HG03139 (cell line): ENCODE data around the gene CNTN5.
"Not testable (repeated sequence)": the region's sequence is repeated elsewhere in the genome, so short reads cannot be mapped to it uniquely, and the experiment has no call there.

Source experiments
- ATAC-seq: cut with Tn5 transposase; IDR thresholded peaks from one replicate; pipeline ENCODE4 v1.9.1; 2021; ENCODE audit not compliant: unreplicated experiment

CNTN5 gene

GRCh38 chr11:99708928-99709672, 688.4 kb downstream of the CNTN5 start:
- ATAC-seq, result no peak

DNA sequence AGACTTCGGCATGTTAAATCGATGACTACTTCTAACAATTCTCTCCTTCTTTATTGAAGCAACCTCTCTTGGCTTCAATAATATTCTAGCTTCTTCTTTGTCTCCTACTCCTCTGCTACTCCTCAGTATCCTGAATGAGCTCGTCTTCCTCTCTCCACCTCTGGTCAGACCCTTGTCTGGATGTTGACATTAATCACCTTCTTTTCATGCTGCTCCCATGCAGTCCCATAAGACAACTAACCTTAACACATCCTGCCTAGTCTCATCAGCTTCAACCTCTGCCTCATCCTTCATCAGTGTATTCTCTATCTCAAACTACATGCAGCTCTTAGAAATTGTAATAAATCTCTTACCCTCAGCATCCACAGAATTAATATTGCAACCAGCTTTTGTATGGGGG, 695.6 kb downstream of the CNTN5 start:
- no peak for ATAC-seq

DNA sequence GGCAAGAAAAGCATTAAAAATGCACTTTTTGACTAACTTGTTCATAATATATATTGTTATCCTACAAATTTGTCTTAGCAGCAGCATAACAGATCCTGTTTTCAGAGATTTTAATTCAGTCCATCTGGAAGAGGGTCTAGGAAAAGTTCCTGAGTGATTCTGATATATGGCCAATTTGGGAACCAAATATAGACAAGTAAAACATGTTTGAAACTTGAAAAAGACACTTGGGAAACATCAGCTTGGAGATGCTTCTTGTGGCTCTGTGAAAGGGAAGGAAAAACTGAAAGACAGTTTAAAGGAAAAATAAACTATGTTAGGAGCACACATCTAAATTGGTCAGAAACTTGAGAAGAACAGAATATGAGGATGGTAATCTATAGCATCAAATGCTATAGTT, 697.5 kb downstream of the CNTN5 start:
- no peak for ATAC-seq

- ATAC-seq, result no peak
Observed at GRCh38 chr11:99739464-99740089, 718.8 kb downstream of the CNTN5 start.

- ATAC-seq, result no peak
Observed at GRCh38 chr11:99742501-99742900, 721.8 kb downstream of the CNTN5 start.

- ATAC-seq, result no peak
Observed at GRCh38 chr11:99759787-99760186, 739.0 kb downstream of the CNTN5 start.

DNA sequence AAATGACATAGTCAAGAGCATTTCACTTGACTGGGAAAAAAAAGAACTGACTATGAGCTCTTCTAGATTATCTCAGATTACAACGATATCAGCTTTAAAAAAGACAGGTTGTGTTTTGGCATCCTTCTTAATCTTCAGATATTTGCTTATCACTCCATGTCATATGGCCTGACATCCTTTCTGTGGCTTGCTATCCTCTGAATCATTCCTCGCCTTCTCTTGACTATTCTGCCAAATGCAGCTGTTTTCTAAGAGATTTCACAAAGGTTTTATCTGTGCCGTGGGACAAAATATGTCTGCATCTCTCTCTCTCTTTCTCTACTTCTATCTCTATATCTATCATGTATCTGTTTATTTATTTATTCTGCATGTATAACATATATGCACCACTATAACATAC, 746.1 kb downstream of the CNTN5 start:
- ATAC-seq, result no peak

- no peak for ATAC-seq
Observed at GRCh38 chr11:99773646-99774045, 752.9 kb downstream of the CNTN5 start.

- no peak for ATAC-seq
Observed at GRCh38 chr11:99781074-99781473, 760.3 kb downstream of the CNTN5 start.

DNA sequence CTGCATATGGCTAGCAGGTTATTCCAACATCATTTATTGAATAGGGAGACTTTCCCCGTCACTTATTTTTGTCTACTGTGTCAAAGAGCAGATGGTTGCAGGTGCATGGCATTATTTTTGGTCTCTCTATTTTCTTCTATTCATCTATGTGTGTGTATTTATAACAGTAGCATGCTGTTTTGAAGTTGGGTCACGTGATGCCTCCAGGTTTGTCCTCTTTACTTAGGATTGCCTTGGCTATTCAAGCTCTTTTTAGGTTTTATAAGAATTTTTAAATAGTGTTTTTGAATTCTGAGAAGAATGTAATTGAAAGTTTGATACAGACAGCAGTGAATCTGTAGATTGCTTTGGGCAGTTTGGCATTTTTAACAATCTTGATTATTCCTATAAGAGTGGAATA, 770.6 kb downstream of the CNTN5 start:
- no peak for ATAC-seq

DNA sequence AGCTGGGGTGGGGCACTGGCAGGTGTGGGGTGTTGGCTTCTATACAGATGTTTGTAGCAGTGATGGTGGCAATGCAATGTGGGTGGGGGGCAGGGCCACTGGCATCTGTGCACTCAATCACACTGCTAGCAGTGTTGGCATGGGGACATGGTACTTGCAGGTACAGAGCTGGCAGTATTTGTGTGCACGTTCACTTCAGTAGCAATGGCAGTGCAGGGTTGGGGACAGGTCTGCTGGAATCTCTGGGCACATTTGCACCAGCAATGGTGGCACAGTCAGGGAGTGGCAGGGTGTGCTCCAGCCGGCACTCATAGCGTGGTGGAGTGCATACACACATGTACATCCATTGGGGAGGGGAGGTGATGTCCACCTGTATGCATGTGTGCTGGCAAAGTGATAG, 775.2 kb downstream of the CNTN5 start:
- ATAC-seq, result no peak

- no peak for ATAC-seq
Observed at GRCh38 chr11:99803501-99803900, 782.8 kb downstream of the CNTN5 start.

- no peak for ATAC-seq
Observed at GRCh38 chr11:99812516-99812915, 791.8 kb downstream of the CNTN5 start.

DNA sequence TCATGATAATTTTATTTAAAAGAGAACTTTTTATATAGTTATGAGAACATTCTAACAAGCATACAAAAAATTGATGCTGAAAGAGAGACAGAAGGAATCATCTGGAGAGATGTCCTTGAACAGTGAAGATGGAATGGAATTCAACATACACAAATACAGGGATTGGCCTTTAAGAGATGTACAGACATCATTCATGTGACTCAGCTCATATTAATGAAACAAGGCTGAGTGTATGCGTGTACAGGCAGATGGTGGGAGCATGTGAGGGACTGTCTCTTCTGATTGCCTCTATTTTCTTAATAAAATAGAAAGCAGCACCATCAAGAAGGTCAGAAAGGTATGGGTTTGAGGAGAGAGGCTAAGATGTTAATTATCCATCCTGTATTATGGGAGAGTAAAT, 793.3 kb downstream of the CNTN5 start:
- no peak for ATAC-seq

GRCh38 chr11:99814738-99815137, 794.0 kb downstream of the CNTN5 start:
- ATAC-seq, result no peak

- no peak for ATAC-seq
Observed at GRCh38 chr11:99818991-99819390, 798.2 kb downstream of the CNTN5 start.

DNA sequence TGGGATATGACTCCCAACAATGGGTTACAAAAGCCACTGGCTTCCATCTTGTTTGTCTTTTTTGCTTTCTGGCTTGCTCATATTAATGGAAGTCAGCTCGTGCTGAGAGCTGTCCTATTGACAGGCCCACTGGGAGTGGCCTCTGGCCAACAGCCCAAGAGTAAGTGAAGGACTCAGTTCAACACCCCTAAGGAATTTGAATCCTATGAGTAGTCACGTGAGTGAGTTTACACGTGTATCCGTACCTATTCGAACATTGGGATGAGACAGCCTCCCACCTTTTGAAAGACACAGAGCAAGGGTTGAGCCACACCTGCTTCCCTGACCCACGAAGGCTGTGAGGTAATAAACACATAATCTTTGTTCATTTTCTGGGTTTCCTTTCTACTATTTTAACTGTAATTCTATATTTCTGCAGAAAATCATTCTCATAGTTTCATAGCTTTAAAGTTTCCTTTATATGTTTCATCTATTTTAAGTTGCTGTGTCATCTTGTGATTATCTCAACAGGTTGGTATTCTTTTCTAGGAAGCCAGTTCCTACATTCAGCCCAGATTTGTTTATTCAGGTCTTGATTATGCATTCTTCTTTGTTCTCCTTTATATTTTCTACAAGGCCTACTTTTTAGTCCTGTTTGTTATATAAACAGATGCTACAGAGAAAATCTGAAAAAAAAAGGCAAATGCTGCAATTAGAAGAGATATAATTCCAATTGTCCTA, 802.3 kb downstream of the CNTN5 start:
- ATAC-seq, result no peak

DNA sequence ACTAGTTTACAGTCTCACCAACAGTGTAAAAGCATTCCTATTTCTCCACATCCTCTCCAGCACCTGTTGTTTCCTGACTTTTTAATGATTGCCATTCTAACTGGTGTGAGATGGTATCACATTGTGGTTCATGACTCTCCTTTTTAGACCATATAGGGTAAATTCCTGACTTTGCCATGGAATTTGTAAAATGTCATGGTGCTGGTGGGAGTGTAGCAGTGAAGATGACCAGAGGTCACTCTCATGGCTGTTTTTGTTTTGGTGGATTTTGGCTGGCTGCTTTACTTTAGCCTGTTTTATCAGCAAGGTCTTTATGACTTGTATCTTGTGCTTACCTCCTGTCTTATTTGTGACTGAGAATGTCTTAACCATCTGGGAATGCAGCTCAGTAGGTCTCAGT, 816.0 kb downstream of the CNTN5 start:
- ATAC-seq, result not testable (repeated sequence)

- ATAC-seq, result no peak
Observed at GRCh38 chr11:99841885-99842284, 821.1 kb downstream of the CNTN5 start.

GRCh38 chr11:99865951-99866350, 845.2 kb downstream of the CNTN5 start:
- ATAC-seq, result no peak

- ATAC-seq, result no peak
Observed at GRCh38 chr11:99881610-99882009, 860.9 kb downstream of the CNTN5 start.

DNA sequence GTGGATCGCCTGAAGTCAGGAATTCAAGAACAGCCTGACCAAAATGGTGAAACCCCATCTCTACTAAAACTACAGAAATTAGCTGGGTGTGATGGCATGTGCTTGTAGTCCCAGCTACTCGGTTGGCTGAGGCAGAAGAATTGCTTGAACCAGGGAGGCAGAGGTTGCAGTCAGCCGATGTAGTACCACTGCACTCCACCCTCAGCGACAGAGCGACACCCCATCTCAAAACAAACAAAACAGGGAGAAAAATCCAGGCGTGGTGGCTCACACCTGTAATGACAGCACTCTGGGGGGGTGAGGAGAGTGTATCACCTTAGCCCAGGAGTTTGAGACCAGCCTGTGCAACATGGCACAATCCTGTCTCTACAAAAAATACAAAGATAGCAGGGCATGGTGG, 864.0 kb downstream of the CNTN5 start:
- ATAC-seq, result no peak
